Measurements from ENCODE around the gene RPS6KB2.

The RPS6KB2 gene

DNA sequence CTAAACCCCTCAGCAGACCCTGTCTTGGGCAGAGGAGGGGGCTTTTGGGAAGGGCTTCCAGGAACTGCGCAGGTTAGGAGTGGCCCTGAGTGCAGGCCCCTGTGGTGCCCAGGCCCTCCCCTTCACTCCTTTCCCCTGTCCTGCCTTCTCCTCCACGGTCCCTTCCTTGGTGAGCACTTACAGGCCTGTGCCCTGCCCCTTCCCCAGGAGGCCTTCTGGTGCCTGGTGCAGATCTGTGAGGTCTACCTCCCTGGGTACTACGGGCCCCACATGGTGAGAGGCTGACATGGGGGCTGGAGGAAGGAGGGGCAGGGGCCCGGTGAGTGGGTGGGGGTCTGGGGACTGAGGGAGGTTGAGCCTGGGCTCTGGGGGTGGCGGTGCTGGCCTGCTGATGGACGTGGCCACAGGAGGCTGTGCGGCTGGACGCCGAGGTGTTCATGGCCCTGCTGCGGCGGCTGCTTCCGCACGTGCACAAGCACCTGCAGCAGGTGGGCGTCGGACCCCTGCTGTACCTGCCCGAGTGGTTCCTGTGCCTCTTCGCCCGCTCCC, 21.8 kb upstream of the RPS6KB2 start:
- Histone ChIP-seq H3K4me1 (ENCODE audit: low read length) (peaks cover 26% of the 10 kb centered on the region), H3K9ac (ENCODE audit: low read length) (no peak overlapping the region)

DNA sequence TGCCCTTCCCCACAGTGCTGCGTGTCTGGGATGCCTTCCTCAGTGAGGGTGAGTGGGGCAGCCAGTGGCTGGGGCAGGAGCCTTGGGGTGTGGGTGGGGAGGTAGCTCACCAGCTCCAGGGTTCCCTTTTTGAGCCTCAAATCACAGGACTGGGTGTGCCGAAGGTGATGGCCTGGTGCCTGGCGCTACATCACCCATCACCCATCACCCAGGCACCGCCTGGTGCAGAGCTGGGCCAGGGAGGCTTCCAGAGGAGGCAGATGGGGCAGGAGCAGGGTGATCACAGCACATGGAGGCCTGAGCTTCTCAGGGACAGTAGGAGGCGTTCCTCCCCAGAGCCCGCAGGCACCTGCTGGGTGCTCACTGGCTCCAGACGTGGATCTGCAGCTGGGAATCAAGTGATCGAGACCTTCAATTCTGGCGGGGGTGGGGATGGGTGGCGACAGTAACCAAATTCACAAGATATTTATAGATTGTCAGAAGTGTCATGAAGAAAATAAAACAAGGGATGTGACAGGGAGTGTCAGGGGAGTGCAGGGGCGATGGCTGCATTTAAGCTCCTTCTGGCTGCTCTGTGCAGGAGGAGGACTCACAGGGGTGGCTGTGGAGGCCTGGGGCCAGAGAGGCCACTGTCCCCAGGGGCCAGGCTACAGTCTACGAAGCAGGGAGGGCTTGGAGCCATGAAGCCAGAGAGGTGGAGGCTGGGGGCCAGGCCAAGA, 21.2 kb upstream of the RPS6KB2 start:
- no peak overlapping the region for H3K4me3 ChIP-seq (ENCODE audit: low read length)
- no peak overlapping the region for H3K4me2 ChIP-seq (ENCODE audit: low read depth, low read length)
- H3K27me3 ChIP-seq (replicated peaks; ENCODE audit: insufficient read depth, low read length), result no peaks in the 10 kb centered on the region
- peaks cover 25% of the 10 kb centered on the region for H3K4me1 ChIP-seq (ENCODE audit: low read length)
- no peaks in the 10 kb centered on the region for H3K79me2 ChIP-seq (ENCODE audit: low read length)
- H4K20me1 ChIP-seq (ENCODE audit: insufficient read depth, low read length), result no peaks in the 10 kb centered on the region
- no peak for DNase-seq
- H3K9me2 ChIP-seq (replicated peaks; ENCODE audit: insufficient read depth, low read length), result no peaks in the 10 kb centered on the region
- H3K27ac ChIP-seq (ENCODE audit: low read length), result no peak overlapping the region
- no peaks in the 10 kb centered on the region for H3K9me3 ChIP-seq (replicated peaks; ENCODE audit: insufficient read depth, low read length)
- H3K36me3 ChIP-seq (replicated peaks; ENCODE audit: insufficient read depth, low read length), result no peaks in the 10 kb centered on the region
- H3K9ac ChIP-seq (ENCODE audit: low read length), result no peak overlapping the region
- H3F3A ChIP-seq (ENCODE audit: insufficient read depth, low read length), result no peaks in the 10 kb centered on the region; the same call in 1 of the 2 replicates
- no peak overlapping the region for H2AFZ ChIP-seq (ENCODE audit: low read length)
- no peak for TF ChIP-seq EZH2 (optimal IDR thresholded peaks at IDR 0.05; ENCODE audit: low read depth, low read length)
- no peak for TF ChIP-seq EZH2phosphoT487 (IDR thresholded peaks at IDR 0.05; ENCODE audit: low read length)
- TF ChIP-seq CTCF (IDR thresholded peaks at IDR 0.05; ENCODE audit: low read length), result no peak

More for the DNA sequence above, 21.8 kb upstream of the RPS6KB2 start:
- no peak for DNase-seq
- no peaks in the 10 kb centered on the region for H3K79me2 ChIP-seq (ENCODE audit: low read length)
- H2AFZ ChIP-seq (ENCODE audit: low read length), result no peak overlapping the region
- H3K9me2 ChIP-seq (replicated peaks; ENCODE audit: insufficient read depth, low read length), result no peaks in the 10 kb centered on the region
- no peaks in the 10 kb centered on the region for H3K9me3 ChIP-seq (replicated peaks; ENCODE audit: insufficient read depth, low read length)
- H3K4me2 ChIP-seq (ENCODE audit: low read depth, low read length), result no peak overlapping the region
- no peaks in the 10 kb centered on the region; the same call in 1 of the 2 replicates for H3F3A ChIP-seq (ENCODE audit: insufficient read depth, low read length)
- H3K27me3 ChIP-seq (replicated peaks; ENCODE audit: insufficient read depth, low read length), result no peaks in the 10 kb centered on the region
- TF ChIP-seq EZH2 (optimal IDR thresholded peaks at IDR 0.05; ENCODE audit: low read depth, low read length), result no peak
- no peak for TF ChIP-seq CTCF (IDR thresholded peaks at IDR 0.05; ENCODE audit: low read length)
- TF ChIP-seq EZH2phosphoT487 (IDR thresholded peaks at IDR 0.05; ENCODE audit: low read length), result no peak
- H3K4me3 ChIP-seq (ENCODE audit: low read length), result no peak overlapping the region
- no peaks in the 10 kb centered on the region for H3K36me3 ChIP-seq (replicated peaks; ENCODE audit: insufficient read depth, low read length)
- no peaks in the 10 kb centered on the region for H4K20me1 ChIP-seq (ENCODE audit: insufficient read depth, low read length)
- H3K27ac ChIP-seq (ENCODE audit: low read length), result no peak overlapping the region

- Histone ChIP-seq H3K9ac (ENCODE audit: low read length) (no peak overlapping the region), H3K27ac (ENCODE audit: low read length) (no peak overlapping the region), H3K4me3 (ENCODE audit: low read length) (no peak overlapping the region), H3K9me3 (replicated peaks; ENCODE audit: insufficient read depth, low read length) (no peaks in the 10 kb centered on the region), H3K9me2 (replicated peaks; ENCODE audit: insufficient read depth, low read length) (no peaks in the 10 kb centered on the region), H3K27me3 (replicated peaks; ENCODE audit: insufficient read depth, low read length) (no peaks in the 10 kb centered on the region), H3K4me2 (ENCODE audit: low read depth, low read length) (no peak overlapping the region), H3K4me1 (ENCODE audit: low read length) (peaks cover 19% of the 10 kb centered on the region), H3F3A (ENCODE audit: insufficient read depth, low read length) (no peaks in the 10 kb centered on the region; the same call in 1 of the 2 replicates), H3K36me3 (replicated peaks; ENCODE audit: insufficient read depth, low read length) (no peaks in the 10 kb centered on the region), H4K20me1 (ENCODE audit: insufficient read depth, low read length) (no peaks in the 10 kb centered on the region), H3K79me2 (ENCODE audit: low read length) (no peaks in the 10 kb centered on the region), H2AFZ (ENCODE audit: low read length) (no peak overlapping the region)
- DNase-seq, result no peak
- TF ChIP-seq CTCF (IDR thresholded peaks at IDR 0.05; ENCODE audit: low read length) (no peak), EZH2phosphoT487 (IDR thresholded peaks at IDR 0.05; ENCODE audit: low read length) (no peak), EZH2 (optimal IDR thresholded peaks at IDR 0.05; ENCODE audit: low read depth, low read length) (no peak)
Measured at GRCh38 chr11:67407688-67408163, 20.6 kb upstream of the RPS6KB2 start.
